HL-60 (cell line): ENCODE results near the gene RAB3IP.

Source experiments
- DNase-seq, 2 experiments: peaks; one replicate each; pipeline ENCODE4 v3.0.0-alpha.2; 2010 to 2020; ENCODE audit warnings: low read depth in 1 of 2, low spot score in 1 of 2
- H3K27ac ChIP-seq: fragments of 250-450 bp; sonication (Bioruptor Pico); replicated peaks from 2 replicates; pipeline ENCODE4 v1.5.1; 2020; ENCODE audit warnings: mild to moderate bottlenecking, moderate library complexity
- H3K27me3 ChIP-seq: fragments of 250-450 bp; sonication (Bioruptor Pico); 2 replicates; pipeline ENCODE4 v1.5.1; 2021; ENCODE audit warnings: mild to moderate bottlenecking, moderate library complexity; ENCODE audit not compliant: insufficient read depth, poor library complexity, severe bottlenecking
- H3K4me3 ChIP-seq: replicated peaks from 2 replicates; pipeline ENCODE4 v1.5.1; 2011; ENCODE audit warnings: mild to moderate bottlenecking, control low read depth, low read length; ENCODE audit not compliant: insufficient read depth
- CTCF ChIP-seq: IDR thresholded peaks from one replicate; pipeline ENCODE4 v1.5.1; 2011; ENCODE audit warnings: low read length, control low read depth, inconsistent platforms; ENCODE audit not compliant: insufficient read depth
- GABPA ChIP-seq: IDR thresholded peaks from 2 replicates; pipeline ENCODE4 v1.6.1; 2012; ENCODE audit warnings: low read depth
- POLR2AphosphoS5 ChIP-seq: IDR thresholded peaks from 2 replicates; pipeline ENCODE4 v1.6.1; 2012; ENCODE audit warnings: low read depth
- REST ChIP-seq: IDR thresholded peaks from 2 replicates; pipeline ENCODE4 v1.6.1; 2012; ENCODE audit warnings: low read depth; ENCODE audit not compliant: insufficient replicate concordance
- SPI1 ChIP-seq: IDR thresholded peaks from 2 replicates; pipeline ENCODE4 v1.6.1; 2012; ENCODE audit warnings: low read depth, mild to moderate bottlenecking, borderline replicate concordance

The RAB3IP gene

GRCh38 chr12:69821456-69822159, 82.9 kb downstream of the RAB3IP start:
- TF ChIP-seq CTCF (no peak), REST (no peak), SPI1 (no peak), POLR2AphosphoS5 (no peak), GABPA (no peak)
- H3K27ac ChIP-seq, result no peak overlapping the region
- H3K4me3 ChIP-seq, result no peak overlapping the region
- H3K27me3 ChIP-seq, result no peaks in the 10 kb centered on the region
- DNase-seq, result no peak

- no peak overlapping the region for H3K4me3 ChIP-seq
- no peak for DNase-seq
Observed at GRCh38 chr12:69822201-69822860, 83.7 kb downstream of the RAB3IP start.

More at GRCh38 chr12:69822201-69822860, 83.7 kb downstream of the RAB3IP start:
- Histone ChIP-seq H3K27me3 (no peaks in the 10 kb centered on the region), H3K27ac (no peak overlapping the region)
- no peak for TF ChIP-seq POLR2AphosphoS5
- TF ChIP-seq CTCF, result no peak
- TF ChIP-seq GABPA, result no peak
- no peak for TF ChIP-seq REST
- no peak for TF ChIP-seq SPI1
